ENCODE data around the gene SLC39A3.
"Not testable (repeated sequence)": the region's sequence is repeated elsewhere in the genome, so short reads cannot be mapped to it uniquely, and the experiment has no call there.

The SLC39A3 gene

DNA sequence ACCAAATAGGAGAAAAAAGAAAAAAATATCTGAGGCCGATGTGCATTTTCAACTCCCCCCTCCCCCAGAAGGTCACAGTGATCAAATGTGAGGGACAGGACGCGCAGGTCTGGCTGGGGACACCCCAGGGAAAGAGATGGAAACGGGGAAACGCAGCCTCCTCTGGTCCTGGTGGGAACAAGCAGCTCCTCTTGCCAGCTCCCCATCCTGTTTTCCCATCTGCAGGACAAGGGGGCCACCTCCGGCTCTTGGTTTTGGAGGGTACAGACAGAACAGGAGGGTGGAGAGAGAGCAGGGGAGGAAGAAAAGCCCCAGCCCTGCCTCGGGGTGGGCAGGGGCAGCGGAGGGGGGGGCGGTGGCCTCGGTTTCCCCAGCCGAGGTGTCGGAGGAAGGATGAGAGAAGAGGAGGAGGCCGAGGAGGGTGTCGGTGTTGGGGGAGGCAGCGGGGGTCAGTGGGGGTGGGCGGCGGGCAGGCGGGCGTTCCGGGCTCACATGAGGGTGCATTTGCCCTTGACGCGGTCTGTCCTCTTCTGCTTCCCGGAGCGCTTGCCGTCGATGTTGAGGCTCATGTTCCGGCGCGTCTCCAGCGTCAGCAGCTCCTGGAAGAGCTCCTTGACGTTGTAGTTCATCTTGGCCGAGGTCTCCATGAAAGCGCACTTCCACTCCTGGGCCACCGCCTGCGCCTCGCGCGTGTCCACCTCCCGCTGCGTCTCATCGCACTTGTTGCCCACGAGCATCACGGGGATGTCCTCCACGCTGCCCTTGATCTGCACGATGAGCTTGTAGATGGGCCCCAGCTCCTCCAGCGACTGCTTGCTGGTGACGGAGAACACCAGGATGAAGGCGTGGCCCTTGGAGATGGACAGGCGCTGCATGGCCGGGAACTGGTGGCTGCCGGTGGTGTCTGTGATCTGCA is 22.8 kb downstream of the SLC39A3 start:
- no peak for TF ChIP-seq ZNF274 (IDR thresholded peaks at IDR 0.05; ENCODE audit: low read depth, low read length)

GRCh38 chr19:2716275-2716650 is 23.6 kb downstream of the SLC39A3 start:
- no peak for TF ChIP-seq ZNF274 (IDR thresholded peaks at IDR 0.05; ENCODE audit: low read depth, low read length)
- no peak overlapping the region for H3K4me3 ChIP-seq (ENCODE audit: low read length)

More for the DNA sequence above, 22.8 kb downstream of the SLC39A3 start:
- H3K4me3 ChIP-seq (ENCODE audit: low read length), result no peak overlapping the region

DNA sequence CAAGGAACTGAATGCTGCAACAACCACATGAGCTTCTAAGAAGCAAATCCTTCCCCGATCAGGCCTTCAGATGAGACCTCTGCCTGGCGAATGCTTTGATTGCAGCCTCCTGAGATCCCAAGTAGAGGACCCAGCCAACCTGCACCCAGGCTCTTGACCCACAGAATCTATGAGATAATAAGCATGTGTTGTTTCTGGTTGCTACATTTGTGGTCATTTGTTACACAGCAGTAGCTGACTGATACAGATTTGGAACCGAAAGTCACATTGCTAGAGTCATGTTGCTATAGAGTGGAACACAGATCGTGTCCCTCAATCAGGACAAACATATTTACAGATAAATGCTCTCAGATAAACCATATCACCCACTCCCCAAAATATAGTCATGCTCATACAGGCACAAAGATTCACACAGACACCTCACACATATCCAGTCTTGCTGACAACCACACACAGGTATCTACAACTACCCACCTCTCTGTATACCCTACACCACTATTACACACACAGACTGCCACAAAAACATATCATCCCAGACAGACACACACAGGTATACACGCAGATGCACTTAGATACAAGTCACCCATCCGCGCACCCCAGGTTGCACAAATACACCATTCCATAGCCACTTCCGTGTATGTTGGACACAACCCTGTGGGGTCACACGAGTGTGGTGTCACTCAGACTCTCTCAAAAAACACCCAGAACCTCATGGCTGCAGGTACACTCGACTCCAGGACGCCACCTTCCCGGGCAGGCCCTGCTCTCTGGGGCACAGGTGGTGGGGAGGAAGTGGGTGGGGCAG is 24.1 kb downstream of the SLC39A3 start:
- no peak for TF ChIP-seq ZNF274 (IDR thresholded peaks at IDR 0.05; ENCODE audit: low read depth, low read length)
- H3K4me3 ChIP-seq (ENCODE audit: low read length), result no peak overlapping the region

DNA sequence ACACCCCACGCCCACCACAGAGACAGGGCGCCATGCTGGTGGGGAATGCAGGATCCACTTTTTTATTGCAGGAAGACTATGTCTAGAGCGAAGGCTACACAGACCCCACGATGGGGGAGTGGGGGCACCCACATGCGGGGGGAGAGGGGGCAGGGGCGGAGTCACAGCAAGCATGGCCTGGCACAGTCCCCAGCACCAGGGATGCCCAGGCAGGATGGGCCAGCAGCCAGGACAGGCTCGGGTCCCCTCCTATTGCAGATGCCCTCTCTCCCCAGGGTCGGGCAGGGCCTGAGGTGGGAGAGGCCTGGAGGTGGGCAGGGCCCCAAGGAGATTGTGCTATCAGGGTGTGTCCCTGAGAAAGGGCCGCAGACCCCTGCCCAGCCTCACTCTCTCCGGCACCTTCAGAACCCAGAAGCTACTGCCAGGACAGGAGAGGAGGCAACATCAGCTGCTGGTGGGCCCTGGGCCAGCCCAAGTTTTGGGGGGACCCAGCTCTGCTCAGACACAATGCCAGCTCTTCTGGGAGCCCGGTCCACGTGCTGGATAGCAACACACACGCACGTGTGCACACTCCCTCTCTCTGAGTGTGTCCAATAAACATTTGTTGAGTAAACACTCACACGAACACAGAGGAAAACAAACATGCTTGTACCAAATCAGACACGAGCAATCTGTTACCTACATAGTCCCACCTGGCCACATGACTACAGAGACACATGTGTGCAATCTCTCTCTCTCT is 25.1 kb downstream of the SLC39A3 start:
- no peak for TF ChIP-seq ZNF274 (IDR thresholded peaks at IDR 0.05; ENCODE audit: low read depth, low read length)
- no peak overlapping the region for H3K4me3 ChIP-seq (ENCODE audit: low read length)

DNA sequence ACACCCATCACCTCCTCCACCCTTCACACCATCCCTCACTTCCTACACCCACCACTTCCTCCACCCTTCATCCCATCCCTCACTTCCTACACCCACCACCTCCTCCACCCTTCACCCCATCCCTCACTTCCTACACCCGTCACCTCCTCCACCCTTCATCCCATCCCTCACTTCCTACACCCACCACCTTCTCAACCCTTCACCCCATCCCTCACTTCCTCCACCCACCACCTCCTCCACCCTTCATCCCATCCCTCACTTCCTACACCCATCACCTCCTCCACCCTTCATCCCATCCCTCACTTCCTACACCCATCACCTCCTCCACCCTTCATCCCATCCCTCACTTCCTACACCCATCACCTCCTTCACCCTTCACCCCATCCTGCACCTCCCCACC is 25.7 kb downstream of the SLC39A3 start:
- not testable (repeated sequence) for H3K4me3 ChIP-seq (ENCODE audit: low read length)

GRCh38 chr19:2713170-2713569 is 26.6 kb downstream of the SLC39A3 start:
- not testable (repeated sequence) for H3K4me3 ChIP-seq (ENCODE audit: low read length)

DNA sequence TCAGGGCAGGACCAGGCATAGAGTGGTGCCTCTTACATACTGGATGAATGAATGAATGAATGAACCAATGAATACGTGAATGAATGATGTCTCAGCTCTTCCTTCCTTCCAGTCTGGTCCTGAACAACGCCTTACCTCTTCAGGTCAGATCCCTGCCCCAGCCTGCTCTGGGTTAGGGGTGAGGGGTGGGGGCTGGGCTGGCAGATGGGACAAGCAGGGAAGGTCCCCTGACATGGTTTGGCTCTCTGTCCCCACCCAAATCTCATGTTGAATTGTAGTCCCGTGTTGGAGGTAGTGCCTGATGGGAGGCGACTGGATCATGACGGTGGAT is 28.0 kb downstream of the SLC39A3 start:
- H3K4me3 ChIP-seq (ENCODE audit: low read length), result no peak overlapping the region
- no peak for TF ChIP-seq ZNF274 (IDR thresholded peaks at IDR 0.05; ENCODE audit: low read depth, low read length)

DNA sequence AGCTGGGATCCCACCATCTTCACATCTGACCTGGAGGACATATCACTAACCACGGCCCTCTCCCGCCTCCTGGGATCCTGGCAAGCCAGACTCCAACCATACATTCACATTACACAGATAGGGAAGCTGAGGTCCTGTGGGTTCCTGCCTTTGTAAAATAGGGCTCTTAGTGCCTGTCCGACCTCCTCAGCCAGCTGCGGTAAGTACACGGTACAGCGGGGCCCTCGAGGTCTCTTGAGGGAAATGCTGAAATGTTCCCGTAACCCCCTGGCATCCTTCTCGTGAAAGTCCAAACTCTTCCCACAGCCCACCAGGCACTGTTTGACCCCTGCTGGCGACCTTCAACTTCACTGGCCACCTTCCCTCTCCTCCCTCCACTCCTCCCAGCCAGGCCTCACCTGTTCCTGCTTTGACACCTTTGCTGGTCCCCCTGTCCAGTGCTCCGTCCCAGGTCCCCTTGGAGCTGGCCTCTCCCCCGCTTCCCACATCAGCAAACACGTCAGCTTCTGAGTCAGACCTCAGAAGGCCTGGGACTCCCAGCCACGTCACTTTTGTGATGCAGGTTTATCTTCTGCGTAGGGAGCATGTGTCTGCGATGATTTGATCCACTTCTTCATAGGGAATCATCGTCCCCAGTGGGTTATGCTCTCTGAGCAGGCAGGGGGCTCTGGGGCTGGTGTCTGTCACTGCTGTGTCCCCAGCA is 28.5 kb downstream of the SLC39A3 start:
- no peak for TF ChIP-seq ZNF274 (IDR thresholded peaks at IDR 0.05; ENCODE audit: low read depth, low read length)
- H3K4me3 ChIP-seq (ENCODE audit: low read length), result no peak overlapping the region

- no peak overlapping the region for H3K4me3 ChIP-seq (ENCODE audit: low read length)
- TF ChIP-seq ZNF274 (IDR thresholded peaks at IDR 0.05; ENCODE audit: low read depth, low read length), result no peak
These were observed 33.6 kb downstream of the SLC39A3 start for GRCh38 chr19:2706251-2706650.

DNA sequence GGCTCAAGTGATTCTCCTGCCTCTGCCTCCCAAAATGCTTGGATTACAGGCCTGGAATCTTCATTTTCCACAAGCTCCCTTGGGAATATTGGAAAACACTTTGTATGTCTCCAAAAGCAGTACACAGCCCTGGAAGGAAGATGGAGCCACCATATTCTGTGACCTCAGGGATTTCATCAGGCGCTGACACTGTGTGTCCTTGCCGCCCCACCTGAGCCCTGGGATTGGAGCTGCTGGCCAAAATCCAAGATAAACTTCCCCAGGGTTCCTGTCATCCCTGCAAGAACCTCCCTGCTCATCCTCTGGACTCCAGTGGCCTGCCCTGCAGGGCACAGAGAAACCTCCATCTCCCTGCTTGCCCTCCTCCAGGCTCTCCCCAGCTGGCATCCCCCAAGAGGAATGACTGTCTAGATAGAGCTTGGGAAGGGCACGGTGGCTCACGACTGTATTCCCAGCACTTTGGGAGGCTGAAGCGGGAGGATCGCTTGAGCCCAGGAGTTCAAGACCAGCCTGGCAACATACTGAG is 36.1 kb downstream of the SLC39A3 start:
- no peak for TF ChIP-seq ZNF274 (IDR thresholded peaks at IDR 0.05; ENCODE audit: low read depth, low read length)

GRCh38 chr19:2703077-2703437 is 36.8 kb downstream of the SLC39A3 start:
- H3K4me3 ChIP-seq (ENCODE audit: low read length), result peak overlapping the region; percentile 16; the same call in 1 of the 2 replicates
- no peak for TF ChIP-seq ZNF274 (IDR thresholded peaks at IDR 0.05; ENCODE audit: low read depth, low read length)

More for the DNA sequence above, 36.1 kb downstream of the SLC39A3 start:
- no peak overlapping the region for H3K4me3 ChIP-seq (ENCODE audit: low read length)

DNA sequence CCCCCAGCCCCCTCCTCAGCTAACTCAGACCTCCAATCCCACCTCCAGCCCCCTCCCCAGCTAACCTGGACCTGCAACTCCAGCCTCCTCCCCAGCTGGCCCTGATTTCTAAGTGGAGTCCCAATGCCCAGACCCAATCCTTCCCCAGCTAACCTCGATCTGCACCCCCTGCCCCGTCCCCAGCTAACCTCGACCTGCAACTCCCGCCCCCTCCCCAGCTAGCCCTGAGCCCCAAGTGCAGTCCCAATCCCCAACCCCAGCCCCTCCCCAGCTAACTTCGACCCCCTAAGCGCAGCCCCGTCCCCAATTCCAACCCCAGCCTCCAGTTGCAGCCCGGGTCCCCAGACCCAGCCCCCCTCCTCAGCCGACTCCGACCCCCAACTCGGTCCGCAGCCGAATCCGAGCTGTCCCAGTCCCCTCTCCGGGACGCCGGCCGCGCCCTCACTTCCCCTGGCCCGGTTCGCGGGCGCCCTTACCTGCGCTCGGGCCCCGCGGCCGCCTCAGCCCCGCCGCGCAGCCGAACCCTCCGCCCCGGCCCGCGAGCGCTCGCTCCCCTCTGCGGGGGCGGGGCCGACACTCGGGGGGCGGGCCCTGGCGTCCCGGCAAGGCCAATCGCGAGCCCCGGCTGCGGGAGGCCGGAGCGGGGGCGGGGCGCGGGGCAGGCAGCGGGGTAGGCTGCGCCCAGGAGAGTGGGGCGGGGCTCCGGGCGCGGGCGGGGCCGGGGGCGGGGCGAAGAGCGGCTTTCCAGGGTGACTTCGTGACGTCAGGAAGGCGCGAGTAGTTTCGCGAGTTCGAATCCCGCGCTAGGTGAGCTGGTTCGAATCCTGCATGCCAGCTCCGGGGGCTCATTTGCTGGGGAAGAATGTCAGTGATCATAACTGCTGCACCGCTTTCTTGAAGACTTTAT is 37.4 kb downstream of the SLC39A3 start, which contains the start of gene GNG7:
Gene GNG7 (minus strand): TSS at position 525 of the 907 bp plus-strand sequence. CDS start 182,006 bp downstream, outside the sequence.
- TF ChIP-seq ZNF274 (IDR thresholded peaks at IDR 0.05; ENCODE audit: low read depth, low read length), result no peak
- peak within 1 kb of the TSS; percentile 76 for H3K4me3 ChIP-seq (ENCODE audit: low read length)
